OCI-LY1 (cell line): Measurements from ENCODE around the gene SPACA9.

ENCODE experiments used
- CTCF ChIP-seq: fragments of 200-600 bp; sonication (generic), shearing (Covaris generic); IDR thresholded peaks from 2 replicates; pipeline ENCODE4 v1.5.1; 2017; ENCODE audit warnings: mild to moderate bottlenecking, antibody characterized with exemption, low read length, moderate library complexity, mixed read lengths
- EZH2 ChIP-seq: fragments of 200-600 bp; sonication (generic), shearing (Covaris generic); IDR thresholded peaks from 2 replicates; pipeline ENCODE4 v1.8.0; 2017; ENCODE audit warnings: borderline replicate concordance, mixed run types, mild to moderate bottlenecking, antibody characterized with exemption, low read length, moderate library complexity, mixed read lengths

GRCh38 chr9:132834343-132834742 is 44.4 kb upstream of the SPACA9 start:
- TF ChIP-seq CTCF (no peak), EZH2 (no peak)
